ENCODE results near the gene MORN1.

The MORN1 gene

DNA sequence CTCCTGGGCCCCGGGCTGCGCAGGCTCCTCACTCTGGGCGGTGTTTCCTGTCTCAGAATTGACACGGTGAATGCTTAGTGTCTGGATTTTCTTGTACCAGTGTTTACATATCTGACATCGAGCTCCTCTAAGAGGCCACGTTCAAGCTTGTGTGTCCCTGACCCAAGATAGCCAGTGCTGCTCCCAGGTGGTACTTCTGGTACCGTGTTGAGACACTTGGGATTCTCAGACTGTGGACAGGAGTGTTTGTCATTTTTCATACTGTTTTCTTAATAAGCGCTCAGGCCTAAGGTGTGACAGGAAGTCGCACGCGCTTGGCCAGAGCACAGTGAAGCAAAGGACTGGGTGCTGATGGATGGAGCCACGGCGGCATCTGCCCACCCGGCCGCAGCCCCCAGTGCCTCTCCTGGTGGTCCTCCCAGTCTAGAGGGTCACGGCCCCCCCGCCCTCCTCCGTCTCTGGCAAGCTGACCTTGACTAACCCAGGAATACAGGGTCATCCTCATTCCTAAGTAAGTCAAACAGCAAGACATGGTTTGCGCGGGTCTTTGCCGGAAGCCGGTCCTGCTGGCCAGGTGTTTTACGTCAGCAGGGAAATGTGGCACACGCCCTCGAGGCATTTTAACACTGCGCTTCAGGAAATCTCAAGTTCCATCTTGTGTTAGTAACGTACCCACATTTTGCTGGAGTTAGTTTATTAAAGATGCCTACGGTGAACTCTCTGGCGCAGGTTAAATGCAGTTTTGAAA is 13.0 kb upstream of the MORN1 start:
- no peak for DNase-seq

DNA sequence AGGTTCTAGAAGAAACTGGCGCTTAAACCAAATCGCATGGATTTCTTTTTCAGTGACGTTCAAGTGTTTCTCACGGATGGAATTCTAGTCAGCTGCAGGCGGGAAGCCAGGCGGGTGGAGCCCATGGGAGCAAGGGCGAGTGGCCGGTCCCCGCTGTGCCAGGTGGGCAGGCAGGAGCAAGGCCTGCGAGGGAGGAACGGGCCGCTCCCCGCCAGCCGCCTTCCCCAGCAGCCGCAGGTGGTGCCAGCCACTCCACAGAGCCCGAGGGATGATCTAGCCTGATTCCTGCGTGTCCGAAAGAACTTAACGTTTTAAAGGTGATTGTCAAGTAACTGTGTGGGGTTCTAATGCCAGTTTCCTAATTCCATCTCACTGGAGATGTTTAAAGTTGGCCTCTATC is 11.9 kb upstream of the MORN1 start:
- no peak for DNase-seq

DNA sequence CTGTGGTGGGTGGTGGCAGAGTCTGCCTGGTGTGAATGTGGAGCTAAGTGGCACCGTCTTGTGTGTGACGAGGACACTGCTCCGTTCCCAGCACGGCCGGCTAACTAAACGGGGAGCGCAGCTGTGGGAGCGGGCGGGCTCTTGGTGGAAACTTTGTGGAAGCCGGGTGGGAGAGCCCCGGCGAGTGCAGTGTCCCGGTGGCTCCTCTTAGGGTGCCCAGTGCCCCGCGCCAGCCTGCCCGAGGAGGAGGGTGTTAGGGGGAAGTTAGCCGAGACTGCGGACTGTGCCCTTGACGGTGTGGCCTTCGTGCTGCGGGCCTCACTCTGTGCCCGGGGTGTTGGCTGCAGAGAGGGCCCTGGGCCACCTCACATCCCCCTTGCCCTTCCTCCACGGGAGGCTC is 11.1 kb upstream of the MORN1 start:
- no peak for DNase-seq

DNA sequence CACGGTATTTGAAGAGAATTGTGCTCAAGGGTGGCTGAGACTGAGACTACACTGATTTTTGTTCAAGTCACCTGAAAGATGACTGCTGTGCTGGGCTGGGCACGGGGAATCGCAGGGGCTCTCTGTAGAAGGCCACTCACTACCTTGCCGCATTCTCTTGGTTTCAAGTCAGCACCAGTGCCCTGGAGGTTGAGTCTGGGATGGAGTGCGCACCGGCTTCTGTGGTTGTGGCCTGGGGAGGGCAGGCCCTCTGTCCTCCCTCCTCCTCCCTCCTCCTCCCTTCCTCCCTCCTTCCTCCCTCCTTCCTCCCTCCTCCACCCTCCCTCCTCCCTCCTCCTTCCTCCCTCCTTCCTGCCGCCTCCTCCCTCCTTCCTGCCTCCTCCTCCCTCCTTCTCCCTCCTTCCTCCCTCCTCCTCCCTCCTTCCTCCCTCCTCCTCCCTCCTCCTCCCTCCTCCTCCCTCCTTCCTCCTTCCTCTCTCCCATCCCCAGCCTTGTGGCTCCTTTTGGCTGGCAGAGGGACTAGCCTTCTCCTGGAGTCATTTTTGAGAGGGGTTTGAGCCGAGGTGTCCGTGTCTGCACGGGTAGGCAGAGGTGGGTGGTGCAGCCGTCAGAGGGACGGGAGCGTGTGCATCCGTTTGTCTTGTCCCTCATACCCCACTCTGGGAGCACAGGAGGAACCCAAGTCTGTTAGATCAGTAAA is 9.7 kb upstream of the MORN1 start:
- DNase-seq, result no peak

DNA sequence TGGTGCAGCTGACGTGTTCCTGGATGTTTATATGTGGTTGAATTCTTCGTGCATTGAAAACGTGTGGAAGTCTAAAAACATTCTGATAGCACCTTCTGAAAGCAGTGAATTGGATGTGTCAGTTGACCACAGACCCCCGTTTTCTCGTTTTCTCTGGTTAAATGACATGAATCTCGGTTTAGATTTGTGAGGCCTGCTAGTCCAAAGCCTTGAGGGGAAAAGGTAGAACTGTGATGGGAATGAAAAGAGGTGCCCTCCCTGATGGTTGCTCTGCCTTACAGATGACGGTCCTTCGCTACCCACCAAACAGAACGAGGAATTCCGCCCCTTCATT is 9.2 kb upstream of the MORN1 start:
- DNase-seq, result no peak

DNA sequence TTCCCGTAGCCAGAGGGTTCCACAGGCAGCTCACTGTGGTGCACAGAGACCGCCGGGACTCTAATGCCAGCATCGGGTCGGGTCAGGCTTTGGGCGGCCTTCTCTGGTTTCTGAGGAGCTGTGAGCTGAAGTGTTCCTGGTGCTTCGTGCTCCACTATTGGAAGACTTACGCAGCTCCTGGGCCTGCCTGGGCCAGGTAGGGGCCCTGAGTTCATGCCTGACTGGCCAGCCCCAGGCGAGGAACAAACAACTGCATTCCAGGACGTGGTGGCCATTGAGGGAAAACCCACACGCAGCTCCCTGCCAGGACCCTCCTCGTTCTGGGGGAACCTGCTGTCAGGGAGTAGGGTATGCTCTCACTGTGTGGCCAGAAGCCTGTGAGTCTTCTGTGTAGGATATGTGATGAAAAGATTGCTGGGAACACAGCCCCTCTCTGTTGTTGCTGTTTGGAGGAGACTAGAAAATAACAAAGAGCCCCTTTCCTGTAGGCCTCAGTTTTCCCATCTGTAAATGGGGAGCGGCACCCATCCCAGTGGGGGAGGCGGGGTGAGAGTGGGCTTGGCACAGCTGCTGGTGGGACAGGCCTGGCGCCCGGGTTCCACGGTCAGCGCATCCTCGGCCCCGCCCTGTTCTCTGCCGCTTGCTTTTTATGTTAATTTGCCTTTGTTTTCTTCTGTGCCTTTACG is 8.7 kb upstream of the MORN1 start:
- DNase-seq, result no peak

DNA sequence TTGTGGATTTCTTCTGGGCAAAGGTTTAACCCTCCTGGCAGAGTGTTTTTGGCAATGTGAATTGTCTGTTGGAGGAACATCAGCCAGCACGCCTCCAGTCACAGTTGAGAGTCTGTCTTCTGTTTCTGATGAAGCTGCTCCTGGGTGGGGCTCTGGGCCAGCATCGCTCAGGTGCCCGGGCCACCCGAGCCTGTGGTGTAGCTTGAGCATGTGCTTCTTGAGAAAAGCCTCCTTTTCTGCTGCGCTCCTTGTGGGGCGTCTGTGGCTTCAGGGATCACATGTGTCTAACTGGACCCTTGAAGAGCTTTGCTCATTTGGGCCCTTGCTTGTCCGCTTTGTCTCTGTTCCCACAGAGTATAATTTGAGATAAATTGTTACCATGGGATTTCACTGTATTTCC is 7.5 kb upstream of the MORN1 start:
- DNase-seq, result no peak

DNA sequence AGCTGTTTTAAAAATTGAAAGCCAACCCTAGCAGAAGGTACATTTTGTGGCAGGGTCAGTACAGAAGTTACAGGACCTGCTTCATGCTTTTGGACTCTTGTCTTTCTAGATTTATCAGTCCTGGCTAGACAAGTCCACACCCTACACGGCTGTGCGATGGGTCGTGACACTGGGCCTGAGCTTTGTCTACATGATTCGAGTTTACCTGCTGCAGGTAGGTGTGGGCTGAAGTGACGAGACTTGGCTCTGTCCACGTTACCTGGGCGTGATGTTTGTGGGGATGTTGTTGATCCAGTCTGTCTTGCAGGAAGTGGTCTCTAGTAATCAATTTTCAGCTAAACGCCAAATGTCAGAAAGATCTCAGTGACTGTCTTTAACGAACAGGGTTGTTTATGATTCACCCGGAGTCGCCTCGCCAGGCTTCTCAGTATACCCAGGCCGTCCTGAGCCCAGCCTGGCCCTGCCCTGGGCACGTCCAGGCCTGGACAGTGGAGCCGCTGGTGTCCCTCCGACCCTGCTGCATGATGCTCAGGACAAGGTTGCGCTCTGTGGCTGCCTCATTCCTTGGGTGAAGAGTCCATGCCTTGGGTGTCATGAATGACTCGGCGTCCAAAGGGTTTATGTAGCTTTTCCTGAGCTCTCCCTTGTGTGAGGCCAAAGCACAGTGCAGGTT is 5.8 kb upstream of the MORN1 start:
- no peak for DNase-seq

DNA sequence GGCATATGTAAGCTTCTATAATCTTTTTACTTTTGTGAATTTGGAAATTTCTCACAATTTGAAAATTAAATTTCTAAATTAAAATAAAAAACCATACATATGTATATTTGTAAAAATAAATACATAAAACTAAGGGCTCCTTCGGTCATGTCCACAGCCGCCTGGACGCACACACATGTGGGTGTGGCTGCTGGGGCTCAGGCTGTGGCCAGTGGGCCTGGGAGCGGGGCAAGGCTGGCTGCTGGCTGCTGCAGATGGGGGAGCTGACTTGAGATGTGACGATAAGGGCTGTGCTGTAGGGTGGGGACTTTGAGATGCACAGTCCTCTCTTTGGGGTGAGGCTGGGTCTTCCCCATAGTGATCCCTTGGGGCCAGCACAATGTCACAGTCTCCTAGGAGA is 5.1 kb upstream of the MORN1 start:
- DNase-seq, result no peak

DNA sequence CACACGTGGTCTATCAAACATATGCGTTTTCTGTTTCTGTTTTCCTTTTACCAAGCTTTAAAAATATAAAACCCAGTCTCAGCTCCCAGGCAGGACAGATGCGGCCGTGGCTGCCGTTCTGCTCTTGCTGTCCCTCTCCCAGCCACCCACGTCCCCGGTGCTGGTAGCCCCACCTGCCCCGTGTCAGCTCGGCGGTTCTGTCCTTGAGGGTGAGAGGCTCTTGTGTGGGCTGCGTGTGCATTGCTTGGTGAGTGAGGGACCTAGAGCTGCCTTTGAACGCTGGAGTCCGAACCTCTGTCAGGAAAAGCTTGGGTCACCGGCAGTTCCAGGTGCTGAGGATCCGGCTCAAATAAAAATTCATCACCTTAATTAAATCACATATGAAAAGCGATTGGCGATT is 4.7 kb upstream of the MORN1 start:
- DNase-seq, result no peak

DNA sequence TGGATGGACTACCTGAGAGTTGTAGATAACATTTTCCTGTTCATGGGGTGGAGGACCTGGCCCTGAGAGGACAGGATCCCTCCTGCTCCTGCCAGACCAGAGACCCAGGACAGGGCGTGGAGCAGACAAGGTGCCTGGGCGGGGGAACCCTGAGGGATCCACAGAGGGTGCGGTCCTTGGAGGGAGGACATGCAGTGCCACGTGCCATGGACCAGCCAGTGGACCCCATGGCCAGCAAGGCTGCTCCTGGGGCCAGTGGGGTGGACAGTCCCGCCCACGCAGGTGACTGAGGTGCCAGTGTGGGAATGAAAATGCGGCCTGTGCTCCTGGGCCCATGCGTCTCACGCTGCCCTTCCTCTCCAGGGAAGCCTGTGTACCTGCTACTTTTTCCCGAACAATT is 3.9 kb upstream of the MORN1 start:
- DNase-seq, result no peak

DNA sequence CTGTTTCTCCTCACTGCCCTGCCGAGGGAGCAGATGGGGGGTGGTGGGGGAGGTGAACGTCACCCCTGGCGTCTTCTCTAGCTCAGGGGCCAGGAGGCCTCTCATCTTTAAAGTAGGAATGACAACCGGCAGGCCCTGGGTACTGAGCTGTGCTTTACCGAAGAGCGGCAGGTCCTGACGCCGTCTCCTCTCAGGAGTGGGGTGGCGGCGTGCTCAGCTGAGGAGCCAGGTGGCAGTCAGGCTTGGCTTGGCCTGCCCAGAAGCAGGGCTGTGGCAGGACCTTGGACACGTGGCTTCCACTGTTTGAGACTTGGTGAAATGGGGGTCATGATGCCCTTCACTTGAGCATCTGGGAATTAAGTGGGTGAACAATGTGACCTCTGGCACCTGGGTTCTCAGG is 3.4 kb upstream of the MORN1 start:
- DNase-seq, result no peak

DNA sequence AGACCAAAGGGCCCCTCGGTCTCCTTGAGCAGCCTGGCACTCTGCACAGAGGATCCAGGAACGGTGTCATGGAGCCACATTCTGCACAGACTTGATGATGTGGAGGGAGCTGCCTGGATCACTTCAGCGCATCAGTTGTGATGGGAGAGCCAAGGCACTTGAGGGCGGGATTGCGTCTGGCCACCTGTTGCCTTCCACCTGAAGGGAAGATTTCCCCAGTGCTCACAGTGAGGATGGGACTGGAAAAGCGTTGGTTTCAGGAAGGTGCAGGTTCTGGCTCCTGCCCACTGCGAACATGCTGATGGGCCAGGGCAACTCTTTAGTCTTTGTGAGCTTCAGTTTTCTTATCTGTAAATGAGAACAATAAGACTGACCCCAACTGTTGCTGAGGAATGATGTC is 2.9 kb upstream of the MORN1 start:
- no peak for DNase-seq

DNA sequence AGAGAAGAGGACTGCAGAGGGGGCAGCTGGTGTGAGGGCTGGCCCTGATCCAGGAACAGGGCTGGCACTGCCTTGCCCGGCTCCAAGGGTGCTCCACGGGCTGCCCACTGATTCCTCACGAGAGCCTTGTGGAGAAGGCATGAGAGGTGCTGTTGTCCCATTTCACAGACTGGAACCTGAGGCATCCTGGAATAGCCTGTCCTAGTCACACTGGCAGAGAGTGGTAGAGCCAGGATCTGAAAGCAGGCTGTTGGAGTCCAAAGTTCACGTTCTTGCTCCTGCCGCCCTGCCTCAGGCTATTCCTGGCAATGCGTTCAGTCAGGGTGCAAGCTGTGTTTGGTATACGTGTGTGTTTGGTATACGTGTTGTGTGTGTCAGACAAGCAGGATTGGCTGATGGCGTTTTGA is 2.1 kb upstream of the MORN1 start:
- no peak for DNase-seq

DNA sequence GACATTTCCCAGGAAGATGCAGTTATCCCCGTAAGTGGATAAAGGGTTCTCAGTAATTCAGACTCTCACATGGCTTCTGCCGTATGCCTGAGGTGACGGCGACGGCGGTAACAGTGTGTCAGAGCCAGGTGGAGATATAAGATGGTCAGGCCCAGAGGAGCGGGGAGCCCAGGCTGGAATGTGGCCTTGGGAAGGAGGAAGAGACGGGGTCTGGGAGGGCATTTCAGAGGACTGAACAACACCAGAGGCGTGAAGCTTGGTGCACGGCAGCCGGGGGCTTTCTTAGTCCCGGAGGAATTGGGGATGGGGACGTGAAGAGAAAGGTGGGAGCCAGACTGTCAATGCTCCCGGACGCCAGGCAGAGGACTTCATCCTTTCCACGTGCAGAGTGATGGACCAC is 1.3 kb upstream of the MORN1 start:
- no peak for DNase-seq

DNA sequence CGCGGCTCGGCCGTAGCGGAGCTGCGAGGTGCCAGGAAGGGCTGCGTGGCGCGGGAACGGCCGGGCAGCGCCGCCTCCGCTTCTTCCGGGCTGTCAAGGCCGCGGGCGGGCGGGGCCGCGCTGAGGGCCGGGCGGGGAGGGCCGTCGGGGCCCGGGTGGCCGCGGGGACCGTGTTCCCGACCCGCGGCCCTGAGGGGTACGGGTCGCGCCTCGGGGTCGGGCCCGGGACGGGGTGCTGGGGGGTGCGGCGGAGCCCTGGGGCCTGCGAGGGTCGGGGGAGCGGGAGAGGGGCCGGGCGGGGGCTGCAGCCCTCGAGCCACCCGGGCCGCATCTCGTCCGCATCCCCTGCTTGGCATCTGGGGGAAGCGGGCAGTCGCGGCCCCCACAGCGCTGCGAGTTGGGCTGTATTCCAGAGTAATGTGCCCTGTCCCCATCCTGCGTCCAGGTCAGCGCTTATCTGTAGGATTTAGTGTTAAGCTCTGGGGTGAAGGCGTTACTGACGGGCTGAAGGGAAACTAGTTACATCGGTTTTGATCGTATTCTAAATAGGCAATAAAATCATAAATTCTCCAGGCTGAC is 666 bp upstream of the MORN1 start:
- no peak for DNase-seq

DNA sequence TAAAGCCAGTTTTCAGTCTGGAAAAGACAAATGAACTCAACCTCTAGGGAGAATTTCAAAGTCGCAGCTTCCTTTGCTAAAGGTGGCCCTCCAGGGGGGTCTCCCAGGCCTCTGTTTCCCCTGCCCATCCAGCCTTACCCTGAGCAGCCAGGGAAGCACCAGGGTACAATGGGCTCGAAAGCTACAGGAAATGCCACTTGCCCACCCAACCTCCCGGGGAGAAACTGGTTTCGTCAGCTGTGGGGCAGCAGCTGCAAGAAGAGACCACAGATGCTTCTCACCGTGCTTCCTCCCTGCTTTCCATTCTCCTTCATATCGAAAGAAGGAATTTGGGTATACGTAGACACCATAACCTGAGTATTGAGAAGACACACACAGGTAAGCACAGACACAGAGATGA is 1.7 kb downstream of the MORN1 start:
- no peak for DNase-seq

DNA sequence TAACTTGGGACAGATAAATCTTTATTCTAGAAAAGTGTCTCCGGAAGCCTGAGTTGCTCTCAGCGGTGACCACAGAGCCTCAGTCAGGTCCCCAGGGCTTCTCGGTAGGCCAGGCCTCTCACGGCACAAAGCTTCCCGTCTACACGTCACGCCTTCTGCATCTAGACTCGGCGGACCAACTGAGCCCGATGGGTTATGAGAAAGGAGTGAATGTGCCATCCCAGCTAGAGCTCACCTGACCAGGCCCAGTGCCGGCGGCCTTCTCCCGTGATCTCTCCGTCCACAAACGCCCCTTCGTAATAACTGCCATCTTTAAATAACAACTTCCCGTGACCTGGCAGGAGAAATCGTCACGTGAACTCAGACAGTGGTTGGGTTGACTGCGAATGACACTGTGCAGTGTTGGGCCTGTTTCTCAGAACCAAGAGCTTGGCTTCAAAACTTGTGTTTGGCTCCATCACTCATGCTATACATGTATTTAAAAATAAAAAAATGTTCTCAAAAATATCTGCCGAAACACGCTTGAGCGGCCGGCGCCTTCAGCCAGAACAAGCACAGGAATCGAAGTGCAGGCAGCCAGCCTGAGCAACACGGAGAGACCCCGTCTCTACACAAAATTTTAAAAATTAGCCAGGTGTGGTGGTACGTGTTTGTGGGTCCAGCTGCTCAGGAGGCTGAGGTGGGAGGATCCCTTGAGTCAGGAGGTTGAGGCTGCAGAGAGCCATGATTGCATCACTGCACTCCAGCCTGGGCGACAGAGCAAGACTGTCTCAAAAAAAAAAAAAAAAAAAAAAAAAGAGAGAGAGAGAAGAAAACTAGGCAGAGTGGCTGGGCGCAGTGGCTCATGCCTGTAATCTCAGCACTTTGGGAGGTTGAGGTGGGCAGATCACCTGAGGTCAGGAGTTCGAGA is 3.1 kb downstream of the MORN1 start:
- DNase-seq, result no peak

DNA sequence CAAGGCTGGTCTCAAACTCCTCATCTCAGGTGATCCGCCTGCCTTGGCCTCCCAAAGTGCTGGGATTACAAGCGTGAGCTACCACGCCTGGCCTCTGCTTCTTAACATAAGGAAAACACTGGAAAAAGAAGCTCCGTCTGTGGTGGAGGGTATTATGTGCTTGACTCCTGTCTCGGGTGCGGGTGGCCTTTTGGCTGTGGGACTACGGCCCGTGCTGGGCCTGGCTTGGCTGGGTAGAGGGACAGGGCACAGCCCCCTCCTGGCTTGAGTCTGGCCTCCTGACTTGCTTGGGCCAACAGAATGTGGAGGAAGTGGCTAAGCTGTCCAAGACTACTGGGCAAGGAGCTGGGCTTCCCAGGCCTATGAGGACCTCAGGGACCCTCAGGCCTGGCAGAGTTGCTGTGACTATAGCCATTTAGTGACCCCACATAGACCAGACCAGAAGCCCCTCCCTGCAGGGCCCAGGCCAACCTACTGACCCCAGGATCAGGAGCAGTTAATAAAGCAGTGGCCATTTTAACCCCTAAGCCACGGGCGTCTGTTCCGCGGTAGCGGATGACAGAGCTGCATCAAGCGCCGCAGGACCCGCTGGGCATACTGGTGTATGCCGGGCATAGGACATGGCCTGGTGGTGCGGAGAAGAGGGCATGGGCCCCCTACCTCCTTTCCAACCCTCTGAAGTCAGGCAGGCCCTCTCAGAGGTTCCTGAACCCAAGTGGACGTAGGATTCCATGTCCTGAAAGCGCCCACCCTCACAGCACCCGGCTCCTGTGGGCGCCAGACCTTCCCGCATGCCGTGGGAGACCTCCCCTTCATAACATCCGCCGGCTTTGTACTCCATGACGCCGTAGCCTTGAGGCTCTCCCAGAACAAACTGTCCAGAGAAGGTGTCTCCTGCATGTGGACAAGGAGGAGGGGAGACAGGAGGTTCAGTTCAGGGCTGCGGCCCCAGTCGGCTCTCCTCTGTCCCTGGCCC is 4.4 kb downstream of the MORN1 start:
- DNase-seq, result no peak

DNA sequence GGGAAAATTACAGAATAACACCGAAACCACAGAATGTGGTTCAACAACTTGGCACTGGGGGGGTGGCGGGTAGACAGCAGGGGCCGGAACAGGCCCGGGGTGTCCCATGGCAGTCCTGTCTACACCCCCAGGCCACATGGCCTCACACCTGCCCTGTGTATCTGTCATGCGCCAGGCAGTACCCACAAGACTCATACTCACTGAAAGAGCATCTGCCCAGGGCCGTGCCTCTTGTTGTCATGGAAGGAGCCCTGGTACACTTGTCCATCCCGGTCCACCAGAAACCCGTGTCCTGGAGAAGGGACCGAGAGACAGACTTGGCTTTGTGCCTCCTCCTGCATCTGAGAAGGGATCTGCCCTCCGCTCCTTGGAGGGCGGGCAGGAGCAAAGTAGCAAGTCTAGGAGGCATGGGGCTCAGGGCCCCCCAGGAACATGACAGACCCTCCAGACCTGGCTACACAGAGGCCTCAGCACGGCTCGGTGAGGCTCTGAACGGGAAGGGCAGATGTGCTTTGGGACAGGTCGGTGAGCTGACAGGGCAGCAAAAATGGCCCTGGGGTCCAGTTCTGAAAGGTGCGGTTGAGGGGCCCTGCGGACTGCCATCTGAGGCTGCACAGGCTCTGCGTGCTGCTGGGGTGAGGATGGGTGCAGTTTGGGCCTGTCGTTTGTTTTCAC is 5.6 kb downstream of the MORN1 start:
- no peak for DNase-seq
